MM.1S (cell line): ENCODE measurements around the gene USP25.

Experiments
- CTCF ChIP-seq: fragments of 300-600 bp; sonication (generic); IDR thresholded peaks from 2 replicates; pipeline ENCODE4 v1.5.1; 2016; ENCODE audit warnings: antibody characterized with exemption, low read length, mixed read lengths
- EZH2 ChIP-seq: fragments of 300-600 bp; sonication (generic); optimal IDR thresholded peaks from 2 replicates; pipeline ENCODE3; 2017; ENCODE audit warnings: low read depth, mild to moderate bottlenecking, antibody characterized with exemption, low read length, mixed read lengths

DNA sequence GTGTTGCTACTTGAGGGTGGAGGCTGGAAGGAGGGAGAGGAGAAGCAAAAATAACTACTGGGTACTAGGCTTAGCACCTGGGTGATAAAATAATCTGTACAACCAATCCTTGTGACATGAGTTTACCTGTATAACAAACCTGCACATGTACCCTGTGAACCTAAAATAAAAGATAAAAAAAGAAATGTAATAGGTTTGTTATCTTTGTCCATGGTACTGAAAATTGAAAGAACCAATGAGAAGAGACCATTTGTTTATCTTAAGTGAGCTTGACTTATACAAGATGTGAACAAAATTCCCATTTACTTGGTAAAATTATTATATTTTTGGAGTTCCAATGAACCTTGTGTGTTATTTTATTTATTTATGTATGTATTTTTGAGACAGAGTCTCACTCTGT is 11.1 kb upstream of the USP25 start:
- no peak for TF ChIP-seq EZH2
- TF ChIP-seq CTCF, result no peak
